ENCODE results near the gene USP33. TPM values are rescaled to one million over a fixed set of nuclear protein-coding genes. Genes with fewer than 3 reads are reported as not detected.

USP33 gene
- total RNA-seq, 1 experiment from 2014 or later: 103 TPM

DNA sequence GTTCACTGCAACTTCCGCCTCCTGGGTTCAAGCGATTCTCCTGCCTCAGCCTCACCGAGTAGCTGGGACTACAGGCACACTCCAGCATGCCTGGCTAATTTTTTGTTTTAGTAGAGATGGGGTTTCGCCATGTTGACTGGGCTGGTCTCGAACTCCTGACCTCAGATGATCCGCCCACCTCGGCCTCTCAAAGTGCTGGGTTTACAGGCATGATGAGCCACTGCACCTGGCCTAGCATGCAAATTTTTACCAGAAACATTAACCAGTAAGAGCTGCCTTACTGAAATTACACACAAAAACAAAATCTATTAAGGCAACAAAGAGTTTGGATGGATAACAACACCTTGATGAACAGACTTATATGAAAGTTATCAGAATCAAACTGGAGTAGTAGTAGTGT, 89.3 kb downstream of the USP33 start:
- Histone ChIP-seq H3K4me3 (ENCODE audit: low read depth, low read length, poor library complexity, severe bottlenecking) (no peak overlapping the region), H3K27ac (ENCODE audit: low read depth, low read length, poor library complexity, severe bottlenecking) (no peak overlapping the region), H3K36me3 (ENCODE audit: insufficient read depth, low read length, poor library complexity, severe bottlenecking) (no peaks in the 10 kb centered on the region), H3K4me1 (ENCODE audit: insufficient read depth, low read length, poor library complexity, severe bottlenecking) (peaks cover 60% of the 10 kb centered on the region), H3K27me3 (replicated peaks; ENCODE audit: insufficient read depth, low read depth, low read length, poor library complexity) (no peaks in the 10 kb centered on the region), H3K9me3 (ENCODE audit: low read depth, low read length, poor library complexity, severe bottlenecking) (no peaks in the 10 kb centered on the region)
- no peak for DNase-seq (ENCODE audit: low spot score)
- TF ChIP-seq, protein P1, sequence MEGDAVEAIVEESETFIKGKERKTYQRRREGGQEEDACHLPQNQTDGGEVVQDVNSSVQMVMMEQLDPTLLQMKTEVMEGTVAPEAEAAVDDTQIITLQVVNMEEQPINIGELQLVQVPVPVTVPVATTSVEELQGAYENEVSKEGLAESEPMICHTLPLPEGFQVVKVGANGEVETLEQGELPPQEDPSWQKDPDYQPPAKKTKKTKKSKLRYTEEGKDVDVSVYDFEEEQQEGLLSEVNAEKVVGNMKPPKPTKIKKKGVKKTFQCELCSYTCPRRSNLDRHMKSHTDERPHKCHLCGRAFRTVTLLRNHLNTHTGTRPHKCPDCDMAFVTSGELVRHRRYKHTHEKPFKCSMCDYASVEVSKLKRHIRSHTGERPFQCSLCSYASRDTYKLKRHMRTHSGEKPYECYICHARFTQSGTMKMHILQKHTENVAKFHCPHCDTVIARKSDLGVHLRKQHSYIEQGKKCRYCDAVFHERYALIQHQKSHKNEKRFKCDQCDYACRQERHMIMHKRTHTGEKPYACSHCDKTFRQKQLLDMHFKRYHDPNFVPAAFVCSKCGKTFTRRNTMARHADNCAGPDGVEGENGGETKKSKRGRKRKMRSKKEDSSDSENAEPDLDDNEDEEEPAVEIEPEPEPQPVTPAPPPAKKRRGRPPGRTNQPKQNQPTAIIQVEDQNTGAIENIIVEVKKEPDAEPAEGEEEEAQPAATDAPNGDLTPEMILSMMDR (conservative IDR thresholded peaks at IDR 0.05; ENCODE audit: low read depth, low read length): no peak
- TF ChIP-seq EZH2 (IDR thresholded peaks at IDR 0.05; ENCODE audit: borderline replicate concordance, low read depth, low read length, poor library complexity, severe bottlenecking): no peak
- no TSS peak for BruUV-seq (replicated peaks)
- intact Hi-C loops (cut with micrococcal nuclease; ENCODE audit: unreplicated experiment): no loop called here
- CTCF ChIA-PET: no interaction called here
- POLR2A ChIA-PET (ENCODE audit: low non-redundant PET): no interaction called here

- intact Hi-C loops (cut with micrococcal nuclease; ENCODE audit: unreplicated experiment): no loop called here
- no peaks in the 10 kb centered on the region for H3K36me3 ChIP-seq (ENCODE audit: insufficient read depth, low read length, poor library complexity, severe bottlenecking)
- ChIA-PET CTCF (interaction anchor here (0.8 to 1.0 kb wide), 2 partner anchors 14 to 446 kb away, joined by 3 to 13 read pairs; partner anchors contain the start of gene ZZZ3), POLR2A (ENCODE audit: low non-redundant PET) (interaction anchor here (0.6 kb wide), 1 partner anchor 15 kb away, joined by 5 read pairs; no protein-coding TSS in a partner anchor)
- H3K27me3 ChIP-seq (replicated peaks; ENCODE audit: insufficient read depth, low read depth, low read length, poor library complexity): no peaks in the 10 kb centered on the region
- H3K9me3 ChIP-seq (ENCODE audit: low read depth, low read length, poor library complexity, severe bottlenecking): no peaks in the 10 kb centered on the region
- H3K27ac ChIP-seq (ENCODE audit: low read depth, low read length, poor library complexity, severe bottlenecking): no peak overlapping the region
- BruUV-seq (replicated peaks): no TSS peak
- H3K4me3 ChIP-seq (ENCODE audit: low read depth, low read length, poor library complexity, severe bottlenecking): no peak overlapping the region
- peaks cover 48% of the 10 kb centered on the region for H3K4me1 ChIP-seq (ENCODE audit: insufficient read depth, low read length, poor library complexity, severe bottlenecking)
- peak; percentile 70 for DNase-seq (ENCODE audit: low spot score)
- TF ChIP-seq EZH2 (IDR thresholded peaks at IDR 0.05; ENCODE audit: borderline replicate concordance, low read depth, low read length, poor library complexity, severe bottlenecking): no peak
- TF ChIP-seq, protein P1 (conservative IDR thresholded peaks at IDR 0.05; ENCODE audit: low read depth, low read length): no peak
Observed at GRCh38 chr1:77668924-77669449, 90.7 kb downstream of the USP33 start.

DNA sequence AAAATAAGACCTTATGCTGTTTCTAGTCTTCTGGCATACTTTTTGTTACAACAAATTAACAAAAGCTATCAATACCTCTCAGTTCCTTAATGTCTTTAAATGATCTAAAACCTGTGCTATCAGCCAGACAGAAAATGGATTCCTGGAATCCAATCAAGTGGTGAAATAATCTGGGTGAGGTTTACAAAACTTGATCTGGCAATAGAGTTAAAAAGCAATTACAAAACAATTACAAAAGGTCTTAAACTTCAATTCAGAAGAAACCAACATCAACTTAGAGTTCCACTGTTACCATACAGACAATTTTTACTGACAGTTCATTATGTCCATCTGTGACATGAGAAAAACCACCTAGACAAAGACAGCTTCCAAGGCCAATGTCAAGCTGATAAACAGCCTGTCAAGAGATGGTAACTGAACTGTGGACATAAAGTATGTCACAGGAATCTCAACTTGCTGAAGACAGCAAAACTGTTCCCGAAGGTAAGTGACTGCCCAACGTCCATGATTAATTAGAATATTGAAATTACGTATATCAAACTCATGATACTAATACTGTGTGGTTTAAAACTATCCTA, 94.6 kb downstream of the USP33 start:
- intact Hi-C loops (cut with micrococcal nuclease; ENCODE audit: unreplicated experiment): no loop called here
- ChIA-PET POLR2A (ENCODE audit: low non-redundant PET) (no interaction called here), CTCF (no interaction called here)
- Histone ChIP-seq H3K4me3 (ENCODE audit: low read depth, low read length, poor library complexity, severe bottlenecking) (no peak overlapping the region), H3K9me3 (ENCODE audit: low read depth, low read length, poor library complexity, severe bottlenecking) (no peaks in the 10 kb centered on the region), H3K36me3 (ENCODE audit: insufficient read depth, low read length, poor library complexity, severe bottlenecking) (no peaks in the 10 kb centered on the region), H3K27ac (ENCODE audit: low read depth, low read length, poor library complexity, severe bottlenecking) (no peak overlapping the region), H3K4me1 (ENCODE audit: insufficient read depth, low read length, poor library complexity, severe bottlenecking) (peaks cover 25% of the 10 kb centered on the region), H3K27me3 (replicated peaks; ENCODE audit: insufficient read depth, low read depth, low read length, poor library complexity) (no peaks in the 10 kb centered on the region)
- DNase-seq (ENCODE audit: low spot score): no peak
- no TSS peak for BruUV-seq (replicated peaks)
- TF ChIP-seq, protein P1 (conservative IDR thresholded peaks at IDR 0.05; ENCODE audit: low read depth, low read length): no peak
- no peak for TF ChIP-seq EZH2 (IDR thresholded peaks at IDR 0.05; ENCODE audit: borderline replicate concordance, low read depth, low read length, poor library complexity, severe bottlenecking)

Measured in A673 (cell line).